ENCODE data around the gene ZNF30.

GRCh38 chr19:34964598-34964997, 37.9 kb downstream of the ZNF30 start:
- TF ChIP-seq CTCF (conservative IDR thresholded peaks at IDR 0.05) (no peak), ZFX (IDR thresholded peaks at IDR 0.05) (no peak)

Data from C4-2B (cell line).